ENCODE results near the gene DAB2. TPM values are rescaled to one million over a fixed set of nuclear protein-coding genes. Genes with fewer than 3 reads are reported as not detected.
A peak's percentile ranks its signal among the peaks of the same experiment; 100 is the strongest.

The DAB2 gene
- total RNA-seq (2014; rRNA removed; shearing (Covaris generic)) (not detected in 2 replicates), total RNA-seq (2022) (0.40 TPM in 1 of 2 replicates, not detected in the other), Bru-seq, nascent RNA (percentile 11 among the genes with signal in this experiment), BruChase-seq, experiment 1, labeled RNA remaining after a 6-hour chase (percentile 11 among the genes with signal in this experiment), BruChase-seq, experiment 2, labeled RNA remaining after a 2-hour chase (percentile 10 among the genes with signal in this experiment)
- long read RNA-seq: 0 reads

DNA sequence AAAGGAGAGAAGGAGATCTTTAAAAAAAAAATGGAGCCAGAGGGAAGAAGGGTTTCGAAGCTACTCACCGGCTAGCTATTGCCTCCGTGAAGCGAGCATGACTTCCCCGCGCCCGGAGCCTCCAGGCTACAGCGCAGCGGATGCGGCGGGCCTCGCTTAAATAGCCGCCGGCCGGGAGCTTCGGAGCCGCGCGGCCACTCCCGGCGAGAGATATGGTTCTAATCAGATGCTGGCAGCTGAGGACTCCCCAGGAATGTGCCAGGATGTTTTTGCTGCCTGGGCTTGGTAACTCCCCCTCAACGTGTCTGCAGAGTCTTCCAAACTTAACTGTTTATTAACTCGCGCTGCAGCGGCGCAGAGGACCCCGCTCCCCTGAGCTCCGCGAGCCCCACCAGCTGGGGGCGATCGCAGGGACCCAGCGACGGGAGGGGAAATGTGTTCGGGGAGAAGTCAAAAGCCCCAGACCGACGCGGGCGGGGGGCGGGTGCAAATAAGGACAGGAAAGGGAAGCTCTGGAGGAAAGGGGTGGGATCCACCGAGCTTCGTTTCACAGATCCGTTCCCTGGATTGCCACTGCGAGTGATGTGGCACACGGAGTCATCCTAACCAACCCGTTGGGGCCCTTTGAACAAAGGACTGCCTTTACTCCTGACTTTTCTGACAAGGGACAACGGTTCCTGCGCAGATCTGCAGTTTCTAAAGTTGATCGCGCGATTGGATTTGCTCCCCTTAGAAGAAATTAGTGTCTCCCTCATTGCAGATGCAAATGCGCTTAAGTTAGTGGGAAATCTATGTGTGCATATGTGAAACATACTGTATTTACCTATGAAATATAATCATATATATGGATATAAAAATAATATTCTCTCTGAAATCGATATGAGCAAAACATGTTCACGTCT, at the start of gene DAB2:
Gene DAB2 (minus strand): TSS at position 245 of the 902 bp plus-strand sequence. CDS start 30,660 bp downstream, outside the sequence.
- Histone ChIP-seq H3K36me3 (ENCODE audit: insufficient read depth, low read length) (no peaks in the 10 kb centered on the region), H3K9me3 (ENCODE audit: low read length) (no peaks in the 10 kb centered on the region), H3K4me3 (ENCODE audit: low read depth, low read length, poor library complexity, severe bottlenecking) (no peak within 1 kb of the TSS), H2AFZ (ENCODE audit: low read length) (no peak within 1 kb of the TSS), H3K79me2 (ENCODE audit: insufficient read depth, low read depth, low read length) (no peaks in the 10 kb centered on the region), H3K9me2 (ENCODE audit: insufficient read depth, low read length) (no peaks in the 10 kb centered on the region), H3K27ac (ENCODE audit: low read depth, low read length, poor library complexity, severe bottlenecking) (no peak within 1 kb of the TSS), H3K4me2 (ENCODE audit: low read length) (no peak within 1 kb of the TSS), H4K20me1 (ENCODE audit: insufficient read depth, low read length) (no peaks in the 10 kb centered on the region), H3K4me1 (ENCODE audit: insufficient read depth, low read length, poor library complexity, severe bottlenecking) (no peaks in the 10 kb centered on the region)
- ChIA-PET CTCF (ENCODE audit: unreplicated experiment) (no interaction called here), POLR2A (no interaction called here)
- no TSS peak for BruUV-seq (replicated peaks)
- TF ChIP-seq EZH2phosphoT487 (IDR thresholded peaks at IDR 0.05; ENCODE audit: borderline replicate concordance, low read depth, low read length): no peak
- TF ChIP-seq, protein P1, sequence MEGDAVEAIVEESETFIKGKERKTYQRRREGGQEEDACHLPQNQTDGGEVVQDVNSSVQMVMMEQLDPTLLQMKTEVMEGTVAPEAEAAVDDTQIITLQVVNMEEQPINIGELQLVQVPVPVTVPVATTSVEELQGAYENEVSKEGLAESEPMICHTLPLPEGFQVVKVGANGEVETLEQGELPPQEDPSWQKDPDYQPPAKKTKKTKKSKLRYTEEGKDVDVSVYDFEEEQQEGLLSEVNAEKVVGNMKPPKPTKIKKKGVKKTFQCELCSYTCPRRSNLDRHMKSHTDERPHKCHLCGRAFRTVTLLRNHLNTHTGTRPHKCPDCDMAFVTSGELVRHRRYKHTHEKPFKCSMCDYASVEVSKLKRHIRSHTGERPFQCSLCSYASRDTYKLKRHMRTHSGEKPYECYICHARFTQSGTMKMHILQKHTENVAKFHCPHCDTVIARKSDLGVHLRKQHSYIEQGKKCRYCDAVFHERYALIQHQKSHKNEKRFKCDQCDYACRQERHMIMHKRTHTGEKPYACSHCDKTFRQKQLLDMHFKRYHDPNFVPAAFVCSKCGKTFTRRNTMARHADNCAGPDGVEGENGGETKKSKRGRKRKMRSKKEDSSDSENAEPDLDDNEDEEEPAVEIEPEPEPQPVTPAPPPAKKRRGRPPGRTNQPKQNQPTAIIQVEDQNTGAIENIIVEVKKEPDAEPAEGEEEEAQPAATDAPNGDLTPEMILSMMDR (conservative IDR thresholded peaks at IDR 0.05; ENCODE audit: low read length): no peak
- DNase-seq (ENCODE audit: low spot score): no peak
- intact Hi-C loops (cut with micrococcal nuclease; ENCODE audit: unreplicated experiment): no loop called here

DNA sequence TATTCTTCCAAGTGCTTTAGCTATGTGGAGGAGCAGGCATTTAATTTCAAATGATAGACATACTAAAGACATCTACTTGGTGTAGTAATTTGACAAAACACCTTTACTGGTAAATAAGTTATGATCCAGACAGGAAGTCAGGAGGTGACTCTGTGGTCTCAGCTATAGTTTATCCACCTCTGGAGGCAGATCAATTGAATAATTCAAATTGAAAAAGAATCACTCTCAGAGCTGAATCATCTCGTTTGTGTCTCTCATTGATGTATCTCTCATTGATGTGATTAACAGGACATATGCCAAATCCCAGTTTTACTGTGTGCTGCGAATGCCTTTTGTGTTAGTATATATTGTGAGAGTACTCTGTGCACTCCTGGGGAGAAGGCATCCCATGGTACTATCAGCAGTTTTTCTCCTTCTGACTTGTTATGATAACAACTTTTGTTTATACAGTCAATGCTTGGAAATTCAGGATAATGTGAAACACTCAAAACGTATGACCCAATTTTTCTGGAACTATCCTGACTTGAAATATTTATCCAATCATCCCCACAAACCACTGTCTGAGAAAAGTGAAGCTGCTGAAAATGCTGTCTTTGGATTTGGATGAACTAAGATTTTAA, 48.5 kb upstream of the DAB2 start:
- no peaks in the 10 kb centered on the region for H4K20me1 ChIP-seq (ENCODE audit: insufficient read depth, low read length)
- TF ChIP-seq, protein P1 (conservative IDR thresholded peaks at IDR 0.05; ENCODE audit: low read length): no peak
- TF ChIP-seq EZH2phosphoT487 (IDR thresholded peaks at IDR 0.05; ENCODE audit: borderline replicate concordance, low read depth, low read length): no peak
- no peaks in the 10 kb centered on the region for H3K9me2 ChIP-seq (ENCODE audit: insufficient read depth, low read length)
- intact Hi-C loops (cut with micrococcal nuclease; ENCODE audit: unreplicated experiment): no loop called here
- ChIA-PET CTCF (ENCODE audit: unreplicated experiment) (no interaction called here), POLR2A (interaction anchor here (0.6 to 1.2 kb wide), 2 partner anchors 12 to 91 kb away, joined by 3 read pairs; no protein-coding TSS in a partner anchor)
- no peaks in the 10 kb centered on the region for H3K9me3 ChIP-seq (ENCODE audit: low read length)
- no TSS peak for BruUV-seq (replicated peaks)
- H3K79me2 ChIP-seq (ENCODE audit: insufficient read depth, low read depth, low read length): no peaks in the 10 kb centered on the region
- no peaks in the 10 kb centered on the region for H3K36me3 ChIP-seq (ENCODE audit: insufficient read depth, low read length)
- no peak overlapping the region for H3K4me3 ChIP-seq (ENCODE audit: low read depth, low read length, poor library complexity, severe bottlenecking)
- H2AFZ ChIP-seq (ENCODE audit: low read length): no peak overlapping the region
- DNase-seq (ENCODE audit: low spot score): no peak
- H3K27ac ChIP-seq (ENCODE audit: low read depth, low read length, poor library complexity, severe bottlenecking): no peak overlapping the region
- no peaks in the 10 kb centered on the region for H3K4me1 ChIP-seq (ENCODE audit: insufficient read depth, low read length, poor library complexity, severe bottlenecking)
- no peak overlapping the region for H3K4me2 ChIP-seq (ENCODE audit: low read length)
